RWPE2 (cell line): ENCODE data around the gene TK1.

Experiments used
- ATAC-seq: fragments of 200-7000 bp; cut with Tn5 transposase; 3 replicates; pipeline ENCODE4 v1.9.1; 2021; ENCODE audit warnings: low read depth
- DNase-seq: peaks from one replicate; pipeline ENCODE4 v3.0.0-alpha.2; 2020; ENCODE audit warnings: low spot score
- H3K27ac ChIP-seq: fragments of 450-650 bp; 2 replicates; pipeline ENCODE4 v1.5.1; 2017; ENCODE audit warnings: mild to moderate bottlenecking; ENCODE audit not compliant: poor library complexity, severe bottlenecking
- H3K27me3 ChIP-seq: fragments of 250-450 bp; sonication (Bioruptor Pico); 2 replicates; pipeline ENCODE4 v1.5.1; 2021; ENCODE audit warnings: mild to moderate bottlenecking, moderate library complexity; ENCODE audit not compliant: insufficient read depth, poor library complexity, severe bottlenecking
- H3K36me3 ChIP-seq: fragments of 250-450 bp; sonication (Bioruptor Pico); 2 replicates; pipeline ENCODE4 v1.5.1; 2020; ENCODE audit warnings: low read depth, mild to moderate bottlenecking, moderate library complexity
- H3K4me1 ChIP-seq: fragments of 250-450 bp; sonication (Bioruptor Pico); 2 replicates; pipeline ENCODE4 v1.5.1; 2021; ENCODE audit warnings: mild to moderate bottlenecking, moderate library complexity; ENCODE audit not compliant: insufficient read depth, poor library complexity, severe bottlenecking
- H3K4me3 ChIP-seq: fragments of 250-450 bp; sonication (Bioruptor Pico); 2 replicates; pipeline ENCODE4 v1.5.1; 2021; ENCODE audit warnings: mild to moderate bottlenecking, moderate library complexity; ENCODE audit not compliant: severe bottlenecking
- H3K9me3 ChIP-seq: fragments of 250-450 bp; sonication (Bioruptor Pico); 2 replicates; pipeline ENCODE4 v1.5.1; 2021; ENCODE audit warnings: mild to moderate bottlenecking, moderate library complexity; ENCODE audit not compliant: severe bottlenecking
- CTCF ChIP-seq: fragments of 450-650 bp; IDR thresholded peaks from one replicate; pipeline ENCODE4 v1.5.1; 2017; ENCODE audit warnings: mild to moderate bottlenecking, moderate library complexity; ENCODE audit not compliant: poor library complexity, severe bottlenecking

TK1 gene

GRCh38 chr17:78184868-78185267 lies 2.0 kb downstream of the TK1 start:
- Histone ChIP-seq H3K27ac (no peak overlapping the region), H3K4me3 (no peak overlapping the region), H3K4me1 (peaks cover 19% of the 10 kb centered on the region), H3K27me3 (no peaks in the 10 kb centered on the region), H3K36me3 (peaks cover 59% of the 10 kb centered on the region), H3K9me3 (no peaks in the 10 kb centered on the region)
- DNase-seq, result no peak
- no peak for ATAC-seq
- TF ChIP-seq CTCF, result no peak

GRCh38 chr17:78184351-78184750 lies 2.5 kb downstream of the TK1 start:
- ATAC-seq (no peak), DNase-seq (no peak)
- Histone ChIP-seq H3K9me3 (no peaks in the 10 kb centered on the region), H3K4me1 (peaks cover 22% of the 10 kb centered on the region), H3K4me3 (no peak overlapping the region), H3K27me3 (no peaks in the 10 kb centered on the region), H3K36me3 (peaks cover 64% of the 10 kb centered on the region), H3K27ac (no peak overlapping the region)
- no peak for TF ChIP-seq CTCF

GRCh38 chr17:78183916-78184315 lies 2.9 kb downstream of the TK1 start:
- peaks cover 68% of the 10 kb centered on the region for H3K36me3 ChIP-seq
- H3K27me3 ChIP-seq, result no peaks in the 10 kb centered on the region
- DNase-seq, result no peak
- no peak for TF ChIP-seq CTCF
- H3K4me1 ChIP-seq, result peaks cover 22% of the 10 kb centered on the region
- ATAC-seq, result no peak
- no peak overlapping the region for H3K27ac ChIP-seq
- H3K4me3 ChIP-seq, result no peak overlapping the region
- H3K9me3 ChIP-seq, result no peaks in the 10 kb centered on the region

GRCh38 chr17:78182504-78182903 lies 4.3 kb downstream of the TK1 start:
- Histone ChIP-seq H3K9me3 (no peaks in the 10 kb centered on the region), H3K4me3 (no peak overlapping the region), H3K4me1 (peaks cover 20% of the 10 kb centered on the region), H3K27me3 (no peaks in the 10 kb centered on the region), H3K36me3 (peaks cover 82% of the 10 kb centered on the region), H3K27ac (no peak overlapping the region)
- DNase-seq, result no peak
- TF ChIP-seq CTCF, result no peak
- ATAC-seq, result no peak

- Histone ChIP-seq H3K4me1 (peaks cover 10% of the 10 kb centered on the region), H3K9me3 (no peaks in the 10 kb centered on the region), H3K36me3 (peaks cover 91% of the 10 kb centered on the region), H3K27ac (no peak overlapping the region), H3K4me3 (no peak overlapping the region), H3K27me3 (no peaks in the 10 kb centered on the region)
- no peak for ATAC-seq
- TF ChIP-seq CTCF, result no peak
- no peak for DNase-seq
Measured at GRCh38 chr17:78180508-78180907, 6.3 kb downstream of the TK1 start.
